Measurements from ENCODE around the gene CLDN25.

CLDN25 gene

GRCh38 chr11:113814181-113814580, 34.6 kb downstream of the CLDN25 start:
- DNase-seq = no peak

- DNase-seq = no peak
These were observed 37.6 kb downstream of the CLDN25 start for GRCh38 chr11:113817162-113817561.

- no peak for DNase-seq
These were observed 38.0 kb downstream of the CLDN25 start for GRCh38 chr11:113817626-113818025.

- DNase-seq = no peak
These were observed 38.8 kb downstream of the CLDN25 start for GRCh38 chr11:113818426-113818825.

GRCh38 chr11:113827477-113827876, 47.9 kb downstream of the CLDN25 start:
- no peak for DNase-seq

GRCh38 chr11:113828191-113828590, 48.6 kb downstream of the CLDN25 start:
- DNase-seq = no peak

- DNase-seq = no peak
These were observed 50.2 kb downstream of the CLDN25 start for GRCh38 chr11:113829751-113830150.

All from activated CD4-positive, alpha-beta T cell treated with anti-CD3 and anti-CD28 coated beads, Interleukin-2, amount 50 U/mL, for 48 hours (primary cell).